GM21786 (cell line): Measurements from ENCODE around the gene RAPGEF2.

ENCODE experiments used
- ATAC-seq: cut with Tn5 transposase; IDR thresholded peaks from one replicate; pipeline ENCODE4 v1.9.1; 2021; ENCODE audit not compliant: unreplicated experiment

Gene RAPGEF2

GRCh38 chr4:159129814-159130550 is 27.1 kb downstream of the RAPGEF2 start:
- no peak for ATAC-seq

GRCh38 chr4:159131564-159131963 is 28.7 kb downstream of the RAPGEF2 start:
- no peak for ATAC-seq

- ATAC-seq, result no peak
These were observed 31.6 kb downstream of the RAPGEF2 start for GRCh38 chr4:159134429-159134828.

- no peak for ATAC-seq
These were observed 34.3 kb downstream of the RAPGEF2 start for GRCh38 chr4:159137176-159137575.

GRCh38 chr4:159138436-159138835 is 35.6 kb downstream of the RAPGEF2 start:
- no peak for ATAC-seq

GRCh38 chr4:159141193-159141592 is 38.3 kb downstream of the RAPGEF2 start:
- no peak for ATAC-seq

GRCh38 chr4:159142241-159142640 is 39.4 kb downstream of the RAPGEF2 start:
- no peak for ATAC-seq

- ATAC-seq, result no peak
These were observed 40.0 kb downstream of the RAPGEF2 start for GRCh38 chr4:159142681-159143384.

- ATAC-seq, result no peak
These were observed 40.8 kb downstream of the RAPGEF2 start for GRCh38 chr4:159143687-159144086.

- ATAC-seq, result peak; percentile 64
These were observed 41.3 kb downstream of the RAPGEF2 start for GRCh38 chr4:159144112-159144694.

- ATAC-seq, result no peak
These were observed 42.6 kb downstream of the RAPGEF2 start for GRCh38 chr4:159145318-159145991.

- ATAC-seq, result no peak
These were observed 43.1 kb downstream of the RAPGEF2 start for GRCh38 chr4:159145992-159146330.

- ATAC-seq, result no peak
These were observed 43.6 kb downstream of the RAPGEF2 start for GRCh38 chr4:159146488-159146887.

GRCh38 chr4:159148441-159148840 is 45.6 kb downstream of the RAPGEF2 start:
- no peak for ATAC-seq

GRCh38 chr4:159149666-159150065 is 46.8 kb downstream of the RAPGEF2 start:
- ATAC-seq, result no peak

GRCh38 chr4:159150396-159150795 is 47.5 kb downstream of the RAPGEF2 start:
- ATAC-seq, result peak; percentile 47

GRCh38 chr4:159150821-159151390 is 48.0 kb downstream of the RAPGEF2 start:
- ATAC-seq, result peak; percentile 62

- ATAC-seq, result no peak
These were observed 48.8 kb downstream of the RAPGEF2 start for GRCh38 chr4:159151689-159152088.

- ATAC-seq, result no peak
These were observed 49.3 kb downstream of the RAPGEF2 start for GRCh38 chr4:159152181-159152580.

- no peak for ATAC-seq
These were observed 50.8 kb downstream of the RAPGEF2 start for GRCh38 chr4:159153669-159154068.

GRCh38 chr4:159155119-159155518 is 52.2 kb downstream of the RAPGEF2 start:
- ATAC-seq, result no peak
